GM21825 (cell line): ENCODE results near the gene ZSWIM2.
A peak's percentile ranks its signal among the peaks of the same experiment; 100 is the strongest.
"Not testable (repeated sequence)": the region's sequence is repeated elsewhere in the genome, so short reads cannot be mapped to it uniquely, and the experiment has no call there.

Experiments
- ATAC-seq: cut with Tn5 transposase; IDR thresholded peaks from one replicate; pipeline ENCODE4 v1.9.1; 2021; ENCODE audit warnings: mild to moderate bottlenecking, moderate library complexity; ENCODE audit not compliant: unreplicated experiment

The ZSWIM2 gene

GRCh38 chr2:186848873-186849578 lies at the start of gene ZSWIM2:
Gene ZSWIM2, minus strand, starts transcription at chr2:186849170. Its CDS starts 40 bp downstream, at chr2:186849130.
- no peak for ATAC-seq

- ATAC-seq: not testable (repeated sequence)
These were observed 47.2 kb upstream of the ZSWIM2 start for GRCh38 chr2:186896220-186896619.

- no peak for ATAC-seq
These were observed 46.5 kb upstream of the ZSWIM2 start for GRCh38 chr2:186895451-186895850.

GRCh38 chr2:186894478-186894877 lies 45.5 kb upstream of the ZSWIM2 start:
- no peak for ATAC-seq

- ATAC-seq: no peak
These were observed 43.9 kb upstream of the ZSWIM2 start for GRCh38 chr2:186892821-186893220.

- no peak for ATAC-seq
These were observed 42.2 kb upstream of the ZSWIM2 start for GRCh38 chr2:186891185-186891621.

GRCh38 chr2:186889101-186889879 lies 40.3 kb upstream of the ZSWIM2 start:
- no peak for ATAC-seq

GRCh38 chr2:186887107-186888090 lies 38.4 kb upstream of the ZSWIM2 start:
- ATAC-seq: no peak

GRCh38 chr2:186884587-186884986 lies 35.6 kb upstream of the ZSWIM2 start:
- ATAC-seq: no peak

DNA sequence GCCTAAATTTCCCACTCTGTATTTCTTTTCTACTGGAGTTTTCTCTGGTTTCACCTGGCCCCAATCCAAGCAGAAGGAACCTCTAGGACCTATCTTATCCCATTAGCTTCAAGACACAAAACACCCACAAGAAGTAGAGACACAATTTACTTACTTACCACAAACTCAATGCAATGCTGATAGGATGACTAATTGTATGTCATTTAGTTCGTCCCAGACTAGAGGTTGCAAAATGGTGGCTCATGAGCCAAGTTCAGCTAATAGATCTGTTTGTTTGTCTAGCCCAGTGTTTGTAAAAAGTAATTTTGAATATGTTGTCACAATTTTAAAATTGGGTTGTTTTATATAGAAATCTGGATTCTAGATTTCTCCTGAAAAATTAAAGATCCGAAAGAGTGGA lies 34.7 kb upstream of the ZSWIM2 start:
- ATAC-seq: no peak

GRCh38 chr2:186882511-186883071 lies 33.6 kb upstream of the ZSWIM2 start:
- ATAC-seq: no peak

- ATAC-seq: no peak
These were observed 32.7 kb upstream of the ZSWIM2 start for GRCh38 chr2:186881660-186882059.

- ATAC-seq: no peak
These were observed 30.3 kb upstream of the ZSWIM2 start for GRCh38 chr2:186879312-186879711.

DNA sequence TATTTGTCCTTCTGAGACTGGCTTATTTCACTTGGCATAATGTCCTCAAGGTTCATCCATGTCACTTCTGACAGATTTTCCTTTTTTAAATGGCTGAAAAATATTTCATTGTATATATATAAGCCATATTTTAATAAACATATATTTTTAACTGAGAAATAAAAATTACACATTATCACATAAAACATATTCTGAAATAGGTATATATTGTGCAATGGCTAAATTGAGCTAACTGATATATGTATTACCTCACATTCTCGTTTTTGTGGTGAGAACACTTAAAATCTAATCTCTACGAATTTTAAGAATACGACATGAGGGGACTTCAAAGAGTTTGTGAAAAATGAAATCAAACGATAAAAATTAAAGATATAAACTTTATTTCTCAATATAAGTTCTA lies 25.7 kb upstream of the ZSWIM2 start:
- no peak for ATAC-seq

GRCh38 chr2:186871881-186872280 lies 22.9 kb upstream of the ZSWIM2 start:
- no peak for ATAC-seq

- no peak for ATAC-seq
These were observed 19.4 kb upstream of the ZSWIM2 start for GRCh38 chr2:186868344-186868743.

DNA sequence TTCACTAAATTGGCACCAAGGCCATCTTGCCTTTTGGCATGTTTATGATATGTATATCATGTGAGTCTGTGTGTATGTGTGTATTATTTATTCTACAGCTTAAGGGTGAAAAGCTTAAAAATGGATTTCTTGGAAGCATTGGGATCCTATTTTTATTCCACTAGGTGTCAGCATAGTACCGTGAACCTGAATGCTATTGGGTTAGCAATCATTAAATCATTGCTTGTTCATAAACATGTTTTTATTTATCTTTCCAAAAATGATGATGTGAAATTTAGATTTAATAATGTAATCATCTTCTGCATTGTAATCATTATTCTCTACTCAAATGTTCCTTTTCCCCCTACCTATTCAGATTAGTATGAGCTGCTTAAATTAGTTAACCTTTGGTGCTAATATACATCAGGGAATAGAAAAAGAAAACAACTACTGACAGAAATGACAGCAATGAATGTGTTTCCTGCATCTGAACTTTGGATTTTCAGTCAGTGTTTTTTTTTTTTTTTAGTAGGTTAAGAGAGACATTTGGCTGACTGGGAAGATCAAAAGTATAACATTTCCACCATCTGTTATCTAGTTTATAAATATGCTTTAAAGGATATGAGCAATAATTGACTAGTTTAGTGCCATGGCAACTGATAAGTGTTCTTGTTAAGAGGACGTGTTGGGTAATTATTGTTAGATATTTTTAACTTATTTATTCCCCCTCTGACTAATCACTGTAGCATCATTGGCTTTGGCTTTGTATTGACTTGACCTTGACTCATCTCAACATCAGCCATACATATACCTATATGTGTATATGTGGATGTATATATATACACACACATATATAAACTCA lies 14.1 kb upstream of the ZSWIM2 start:
- peak; percentile 60 for ATAC-seq

GRCh38 chr2:186855216-186855615 lies 6.2 kb upstream of the ZSWIM2 start:
- no peak for ATAC-seq

DNA sequence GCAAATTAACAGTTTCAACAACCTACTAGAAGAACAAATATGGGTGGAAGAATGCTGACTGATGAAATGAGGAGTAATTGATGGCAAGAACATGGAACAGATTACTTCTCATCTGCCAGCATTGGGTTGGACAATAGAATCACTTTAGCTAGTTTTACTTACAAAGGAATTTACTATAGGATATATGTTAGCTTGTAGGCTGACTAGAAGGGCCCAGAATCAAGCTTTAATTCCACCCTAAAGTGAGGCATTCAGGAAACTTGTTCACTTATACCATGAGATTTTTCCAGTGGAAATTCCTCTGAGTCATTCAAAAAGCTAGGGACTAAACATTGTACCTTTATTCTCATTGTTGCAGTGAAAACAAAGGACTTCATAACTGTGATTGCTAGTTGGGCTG lies 5.0 kb upstream of the ZSWIM2 start:
- no peak for ATAC-seq

- ATAC-seq: no peak
These were observed 3.5 kb upstream of the ZSWIM2 start for GRCh38 chr2:186852508-186852907.
